NCI-H748 (cell line): ENCODE data around the gene TMEM130.

Experiments used
- DNase-seq: peaks from one replicate; lab custom pipeline; 2025; ENCODE audit not compliant: unreplicated experiment; lab: John Stamatoyannopoulos, UW

TMEM130 gene

GRCh38 chr7:98810153-98810802, 59.5 kb downstream of the TMEM130 start:
- peak; percentile 18 for DNase-seq

- DNase-seq = peak; percentile 40
Measured at GRCh38 chr7:98808751-98809460, 60.9 kb downstream of the TMEM130 start.

GRCh38 chr7:98807068-98808048, 62.5 kb downstream of the TMEM130 start:
- DNase-seq = no peak

GRCh38 chr7:98805956-98806838, 63.6 kb downstream of the TMEM130 start:
- no peak for DNase-seq

- DNase-seq = no peak
Measured at GRCh38 chr7:98802781-98803110, 67.1 kb downstream of the TMEM130 start.

- peak; percentile 98 for DNase-seq
Measured at GRCh38 chr7:98802088-98802780, 67.6 kb downstream of the TMEM130 start.

- no peak for DNase-seq
Measured at GRCh38 chr7:98800996-98801395, 68.8 kb downstream of the TMEM130 start.

GRCh38 chr7:98797150-98797549, 72.7 kb downstream of the TMEM130 start:
- DNase-seq = no peak
